Renal cortical epithelial cell (primary cell): Measurements from ENCODE around the gene SALL4. TPM values are rescaled to one million over a fixed set of nuclear protein-coding genes. Genes with fewer than 3 reads are reported as not detected.
"Not testable (repeated sequence)": the region's sequence is repeated elsewhere in the genome, so short reads cannot be mapped to it uniquely, and the experiment has no call there.

Source experiments
- DNase-seq: peaks from one replicate; pipeline ENCODE4 v3.0.0-alpha.2; 2011; ENCODE audit warnings: low read depth
- total RNA-seq: library from RNA; depleted of rRNA; stranded (reverse); fragments of >200 nt; gene quantifications from 2 replicates; pipeline ENCODE4 v1.2.3, GENCODE V29; 2014

SALL4 gene
- 0.15 and 0.35 TPM in 2 replicates for total RNA-seq

DNA sequence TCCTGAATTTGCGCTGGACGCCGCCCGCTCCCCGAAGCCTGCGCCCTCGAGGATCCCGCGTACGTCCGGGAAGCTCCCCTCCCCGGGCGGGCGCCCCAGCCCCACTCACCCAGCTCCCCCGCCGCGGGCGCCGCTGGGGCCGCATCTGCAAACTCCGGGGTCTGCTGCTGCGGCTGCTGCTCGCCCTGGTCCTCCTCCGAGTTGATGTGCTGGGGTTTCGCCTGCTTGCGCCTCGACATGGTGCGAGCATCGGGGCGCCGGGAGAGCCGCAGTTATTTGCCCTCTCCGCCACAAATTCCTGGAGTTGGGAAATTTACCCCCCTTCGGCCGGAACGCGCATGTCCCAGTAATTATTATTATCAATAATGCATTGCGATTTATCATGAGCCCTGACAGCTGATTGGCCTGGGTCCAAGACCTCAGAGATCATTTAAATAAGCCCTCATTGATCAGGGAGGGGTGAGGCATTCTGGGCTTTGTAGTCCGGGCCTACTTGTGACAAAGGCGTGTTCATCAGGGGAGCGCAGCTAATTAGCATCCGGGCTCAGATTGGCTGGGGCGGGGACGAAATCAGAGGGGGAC is at the start of gene SALL4:
TSS of gene SALL4 (minus strand) at position 352 of the 582 bp plus-strand sequence. CDS start at position 239, 113 bp downstream.
- no peak for DNase-seq

DNA sequence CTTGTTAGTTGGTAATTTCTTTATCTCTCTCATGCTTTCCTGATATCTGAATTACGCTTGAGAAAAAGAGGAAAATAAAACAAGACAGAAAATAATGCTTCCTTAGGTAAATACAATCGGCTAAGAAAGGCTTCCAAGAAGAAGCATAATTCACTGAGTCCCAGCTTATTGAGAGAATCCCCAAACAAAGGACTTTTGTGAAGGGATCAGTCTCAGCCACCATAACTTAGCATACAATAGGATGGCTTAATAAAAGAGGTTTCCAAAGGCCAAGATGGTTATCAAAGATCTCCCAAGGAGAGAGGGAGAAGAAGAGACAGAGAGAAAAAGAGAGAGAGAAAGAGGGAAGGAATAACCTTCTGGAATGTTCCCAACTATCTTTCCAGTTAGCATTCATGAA is 46.0 kb upstream of the SALL4 start:
- no peak for DNase-seq

DNA sequence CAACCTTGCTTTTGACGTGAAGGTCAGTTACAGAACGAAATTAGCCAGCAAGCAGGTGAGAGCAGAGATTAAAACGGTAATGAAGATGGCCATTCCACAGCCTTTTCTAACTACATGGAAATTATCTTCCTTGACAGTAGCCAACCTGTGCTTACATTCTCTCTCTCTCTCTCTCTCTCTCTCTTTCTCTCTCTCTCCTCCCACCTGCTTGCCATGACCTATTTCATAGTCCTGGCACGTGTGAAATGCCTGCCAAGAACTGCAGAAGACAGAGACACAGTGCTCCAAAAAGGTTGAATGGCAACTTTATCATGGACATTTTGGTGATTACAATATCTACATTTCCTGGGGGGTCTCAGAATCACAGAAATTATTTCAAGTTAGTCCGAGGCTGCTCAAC is 38.5 kb upstream of the SALL4 start:
- no peak for DNase-seq

DNA sequence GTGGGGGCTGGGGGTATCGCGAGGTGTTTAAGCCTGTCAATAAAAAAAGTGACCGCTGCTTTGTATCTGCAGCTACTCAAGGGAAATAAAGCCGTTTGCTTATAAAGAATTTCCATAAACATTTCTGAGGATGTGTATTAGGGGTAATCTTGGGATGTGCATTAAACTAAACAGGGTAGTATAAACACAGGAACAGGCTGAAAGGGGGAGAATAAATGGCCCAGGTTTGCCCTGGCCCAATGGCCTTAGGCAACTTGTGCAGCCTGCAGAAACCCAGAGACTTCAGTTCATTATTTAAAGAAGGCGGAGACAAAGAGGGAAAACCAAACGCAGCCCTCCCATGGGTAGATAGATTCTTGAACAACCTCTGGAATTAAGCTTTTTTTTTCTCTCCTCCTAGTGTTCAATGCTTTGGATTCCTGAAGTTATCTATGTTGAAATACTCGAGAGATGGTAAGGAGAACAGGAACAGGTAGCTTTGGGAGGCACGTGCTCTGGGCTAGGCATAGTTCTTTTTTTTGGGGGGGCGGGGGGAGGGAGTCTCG is 35.6 kb upstream of the SALL4 start:
- DNase-seq: no peak

DNA sequence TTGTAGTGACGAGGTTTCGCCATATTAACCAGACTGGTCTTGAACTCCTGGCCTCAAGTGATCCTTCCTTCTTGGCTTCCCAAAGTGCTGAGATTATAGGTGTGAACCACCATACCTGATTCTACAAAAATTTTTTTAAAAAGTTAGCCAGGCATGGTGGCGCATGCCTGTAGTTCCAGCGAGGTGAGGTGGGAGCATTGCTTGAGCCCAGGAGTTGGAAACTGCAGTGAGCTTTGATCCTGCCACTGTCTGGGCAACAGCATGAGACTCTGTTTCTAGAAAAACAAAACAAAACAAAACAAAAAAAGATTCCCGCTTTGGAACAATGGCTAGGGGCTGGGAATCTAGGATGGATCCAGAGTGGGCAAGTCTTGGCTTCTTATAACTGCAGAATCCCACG is 35.1 kb upstream of the SALL4 start:
- no peak for DNase-seq

DNA sequence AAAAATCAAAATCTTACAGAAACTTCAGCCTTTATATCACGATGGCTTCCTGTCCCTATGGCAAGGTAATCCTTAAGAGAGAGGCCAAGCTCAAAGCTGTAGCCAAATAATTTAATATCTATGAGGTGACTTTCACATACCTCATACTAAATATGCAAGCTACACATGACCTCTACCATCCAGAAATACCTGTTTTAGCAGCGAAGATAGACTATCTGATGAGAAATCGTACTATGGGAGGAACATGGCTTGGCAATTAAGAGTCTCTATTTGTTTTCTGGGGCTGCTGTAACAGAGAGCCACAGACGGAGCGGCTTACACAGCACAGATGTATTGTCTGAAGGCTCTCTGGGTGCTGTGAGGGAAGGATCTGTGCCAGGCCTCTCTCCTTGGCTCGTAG is 31.0 kb upstream of the SALL4 start:
- DNase-seq: no peak

DNA sequence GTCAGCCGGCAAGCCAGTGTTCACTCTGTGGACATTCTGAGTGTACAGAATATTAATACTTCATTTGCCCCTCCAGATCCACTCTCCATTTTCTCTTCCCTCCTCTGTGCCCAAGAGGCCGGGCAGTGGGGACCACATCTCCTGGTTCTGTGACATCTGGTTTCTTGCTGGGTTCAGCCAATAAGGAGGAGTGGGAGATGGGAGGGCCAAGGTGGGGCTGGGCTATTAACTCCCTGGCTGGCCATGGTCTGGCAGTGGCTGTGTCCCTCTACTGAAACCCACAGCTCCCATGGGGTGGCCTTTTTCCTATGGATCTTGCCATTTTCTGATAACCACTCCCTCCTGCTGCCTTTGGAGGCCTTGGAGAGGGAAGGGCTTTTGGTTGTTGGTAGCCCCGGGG is 30.0 kb upstream of the SALL4 start:
- DNase-seq: no peak

DNA sequence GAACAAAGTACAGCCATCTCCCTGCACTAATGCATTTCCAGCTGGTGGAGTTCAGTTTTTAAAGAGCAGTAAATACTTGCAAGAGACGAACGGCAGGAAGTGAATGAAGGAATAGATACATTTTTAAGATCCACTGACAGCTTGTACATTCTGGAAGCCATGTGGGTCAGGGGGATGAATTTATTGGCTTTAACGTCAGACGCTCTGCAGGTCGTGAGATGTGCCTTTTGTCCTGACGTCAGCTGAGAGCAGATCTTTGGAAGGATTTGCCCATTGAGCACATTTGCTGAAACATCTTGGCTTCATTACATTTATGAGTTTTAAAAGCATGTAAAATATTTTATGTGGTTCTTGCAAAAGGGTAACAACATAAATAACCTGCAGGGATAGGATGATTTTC is 29.5 kb upstream of the SALL4 start:
- no peak for DNase-seq

DNA sequence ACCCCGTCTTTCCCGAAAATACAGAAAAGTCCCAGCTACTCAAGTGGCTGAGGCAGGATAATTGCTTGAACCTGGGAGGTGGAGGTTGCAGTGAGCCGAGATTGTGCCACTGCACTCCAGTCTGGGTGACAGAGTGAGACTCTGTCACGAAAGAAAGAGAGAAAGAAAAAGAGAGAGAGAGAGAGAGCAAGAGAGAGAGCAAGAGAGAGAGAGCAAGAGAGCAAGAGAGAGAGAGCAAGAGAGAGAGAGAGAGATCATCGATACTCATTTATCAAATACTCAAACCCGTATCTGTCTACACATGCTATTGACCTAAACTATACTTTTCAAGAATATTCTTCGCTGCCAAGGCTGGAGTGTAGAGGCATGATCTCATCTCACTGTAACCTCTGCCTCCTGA is 28.2 kb upstream of the SALL4 start:
- DNase-seq: no peak

DNA sequence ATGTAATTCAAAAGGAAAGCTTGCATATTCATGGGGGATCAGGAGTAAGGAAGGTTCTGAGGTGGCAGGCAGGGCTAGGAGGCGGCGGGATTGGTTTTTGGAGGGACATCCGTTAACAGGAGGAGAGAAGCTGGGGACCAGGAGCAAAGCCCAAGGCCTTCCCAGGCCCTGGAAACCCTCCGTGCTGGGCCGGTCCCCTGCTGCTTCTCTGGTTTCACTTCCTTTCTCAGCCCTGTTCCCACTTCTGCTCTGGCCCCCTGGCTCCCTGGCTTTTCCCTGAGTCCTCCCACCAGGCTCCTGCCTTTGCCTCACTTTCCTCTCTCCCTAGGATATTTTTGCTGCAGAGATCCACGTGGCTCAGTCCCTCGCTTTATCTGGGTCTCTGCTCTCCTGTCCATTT is 26.4 kb upstream of the SALL4 start:
- no peak for DNase-seq

DNA sequence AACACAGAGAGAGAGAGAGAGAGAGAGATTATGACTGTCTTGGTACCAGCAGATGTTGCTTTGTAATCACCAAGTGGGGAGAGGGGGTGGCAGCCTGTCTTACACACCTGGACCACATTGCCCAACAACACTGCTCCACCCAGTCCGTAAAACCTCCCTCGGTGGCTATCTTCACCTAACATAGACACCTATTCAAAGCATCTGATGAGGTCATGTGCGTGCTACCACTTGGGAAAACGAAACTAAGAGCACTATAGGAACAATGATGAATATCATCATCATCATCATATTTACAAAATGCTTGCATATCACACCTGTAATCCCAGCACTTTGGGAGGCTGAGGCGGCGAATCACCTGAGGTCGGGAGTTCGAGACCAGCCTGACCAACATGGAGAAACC is 24.1 kb upstream of the SALL4 start:
- no peak for DNase-seq

DNA sequence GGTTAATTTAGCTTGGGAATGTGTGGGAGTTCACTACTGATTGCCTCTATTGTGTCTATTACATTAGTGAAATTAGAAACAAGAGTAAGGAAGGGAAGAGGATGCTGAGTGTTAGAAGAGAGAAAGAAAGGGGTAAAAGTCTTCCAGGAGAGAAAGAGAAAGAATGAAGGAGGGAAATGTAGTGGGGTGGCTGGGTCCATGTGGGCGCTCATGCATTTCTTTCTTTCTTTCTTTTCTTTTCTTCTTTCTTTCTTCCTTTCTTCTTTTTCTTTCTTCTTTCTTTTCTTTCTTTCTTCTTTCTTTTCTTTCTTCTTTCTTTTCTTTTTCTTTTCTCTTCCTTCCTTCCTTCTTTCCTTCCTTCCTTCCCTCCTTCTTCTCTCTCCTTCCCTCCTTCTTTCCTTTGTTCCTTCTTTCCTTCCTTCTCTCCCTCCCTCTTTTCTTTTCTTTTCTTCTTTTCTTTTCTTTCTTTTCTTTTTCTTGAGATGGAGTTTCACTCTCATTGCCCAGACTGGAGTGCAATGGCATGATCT is 16.2 kb upstream of the SALL4 start:
- no peak for DNase-seq

DNA sequence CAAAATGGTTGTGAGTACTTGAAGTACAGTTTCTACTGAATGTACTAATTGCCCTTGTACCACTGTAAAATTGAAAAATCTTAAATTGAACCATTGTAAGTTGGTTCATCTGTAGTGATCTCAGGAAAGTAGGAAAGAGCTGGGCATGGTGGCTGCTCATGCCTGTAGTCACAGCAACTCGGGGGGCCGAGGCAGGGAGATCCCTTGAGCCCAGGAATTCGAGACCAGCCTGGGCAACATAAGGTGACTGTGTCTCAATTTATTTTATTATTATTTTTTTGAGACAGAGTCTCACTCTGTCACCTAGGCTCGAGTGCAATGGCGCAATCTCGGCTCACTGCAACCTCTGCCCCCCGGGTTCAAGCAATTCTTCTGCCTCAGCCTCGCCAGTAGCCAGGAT is 14.5 kb upstream of the SALL4 start:
- DNase-seq: not testable (repeated sequence)

DNA sequence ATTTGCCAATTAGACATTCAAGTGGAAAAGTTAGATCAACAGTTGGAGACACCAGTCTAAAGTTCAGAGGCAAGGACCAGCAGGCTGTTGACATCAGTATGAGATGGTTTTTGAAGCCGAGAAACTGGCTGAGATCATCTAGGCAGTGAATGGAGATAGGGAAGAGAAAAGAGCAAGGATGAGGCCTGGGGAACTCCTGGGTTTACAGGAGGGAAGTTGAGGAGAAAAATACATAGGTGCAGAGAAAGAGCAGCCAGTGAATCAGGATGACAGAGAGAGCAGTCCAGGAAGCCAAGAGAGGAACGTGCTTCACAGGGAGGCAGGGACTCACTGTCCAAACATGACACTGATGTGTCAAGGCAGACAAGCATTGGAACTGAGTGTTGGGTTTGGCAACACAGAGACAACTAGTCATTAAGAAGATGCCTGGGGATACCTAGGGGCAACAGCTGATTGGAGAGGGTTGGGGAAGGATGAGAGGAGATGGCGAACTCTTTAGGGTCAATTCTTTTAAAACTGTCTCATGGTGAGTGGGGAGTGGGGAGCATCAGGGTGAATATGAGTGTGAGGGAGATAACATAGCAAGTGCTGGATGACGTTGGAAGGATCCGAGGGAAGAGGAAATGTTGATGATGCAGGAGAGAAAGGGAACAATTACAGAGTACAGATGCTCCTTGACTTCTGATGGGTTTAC is 13.2 kb upstream of the SALL4 start:
- no peak for DNase-seq

DNA sequence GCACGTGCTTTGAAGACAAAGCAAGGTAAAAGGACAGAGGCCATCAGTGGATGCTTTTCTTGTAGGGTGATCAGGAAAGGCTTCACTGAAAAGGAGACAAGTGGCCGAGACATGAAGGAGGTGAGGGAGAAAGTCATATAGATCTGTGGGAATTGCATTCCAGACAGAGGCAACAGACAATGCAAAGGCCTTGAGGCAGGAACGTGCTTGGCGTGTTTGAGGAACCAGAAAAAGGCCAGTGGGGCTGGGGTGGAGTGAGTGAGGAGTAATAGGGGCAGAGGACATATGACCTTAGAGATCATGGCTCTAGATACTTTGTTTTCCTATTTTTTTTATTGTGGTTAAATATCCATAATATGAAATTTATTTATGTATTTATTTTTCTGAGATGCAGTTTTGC is 10.5 kb upstream of the SALL4 start:
- no peak for DNase-seq

DNA sequence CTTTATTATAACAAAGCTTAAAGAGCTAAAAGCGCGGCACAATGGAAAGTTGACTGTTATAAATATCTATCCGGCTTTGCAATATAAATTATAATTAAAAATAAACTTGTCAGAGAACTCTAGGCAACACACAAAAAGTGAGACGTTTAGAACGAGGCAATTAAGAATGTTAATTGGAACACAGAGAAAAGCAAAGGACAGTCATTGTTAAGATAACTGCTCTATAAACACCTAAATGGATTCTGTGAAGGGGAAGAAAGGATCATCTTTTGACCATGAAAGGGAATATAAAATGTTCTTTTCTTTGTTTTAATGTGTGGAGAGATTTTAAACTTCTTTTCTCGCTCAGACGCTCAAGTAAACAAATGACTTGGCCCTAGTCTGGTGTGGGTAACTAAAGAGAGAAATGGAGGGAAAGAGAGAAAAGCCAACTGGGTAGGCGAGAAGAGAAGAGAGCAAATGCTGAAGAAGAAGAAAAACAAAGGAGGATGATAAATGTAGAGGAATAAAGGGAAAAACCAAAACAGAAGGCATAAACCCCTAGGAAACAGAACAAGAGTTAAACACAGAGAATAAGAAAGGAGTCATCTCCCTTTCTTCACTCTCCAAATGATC is 9.3 kb upstream of the SALL4 start:
- DNase-seq: no peak

DNA sequence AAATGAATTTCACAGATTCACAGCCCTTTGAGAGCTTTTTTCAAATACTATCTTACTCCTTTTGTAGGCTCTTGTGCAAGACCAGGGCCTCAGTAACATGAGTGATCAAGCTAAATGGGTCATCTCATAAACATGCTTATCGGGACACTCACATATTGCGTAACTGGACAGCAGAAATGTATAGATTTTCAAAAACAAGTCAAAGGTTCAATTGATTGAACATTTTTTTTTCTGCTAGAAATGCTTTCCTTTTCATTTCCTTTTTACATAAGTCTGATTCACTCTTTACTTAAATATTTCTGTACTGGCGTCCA is 8.7 kb upstream of the SALL4 start:
- DNase-seq: no peak

DNA sequence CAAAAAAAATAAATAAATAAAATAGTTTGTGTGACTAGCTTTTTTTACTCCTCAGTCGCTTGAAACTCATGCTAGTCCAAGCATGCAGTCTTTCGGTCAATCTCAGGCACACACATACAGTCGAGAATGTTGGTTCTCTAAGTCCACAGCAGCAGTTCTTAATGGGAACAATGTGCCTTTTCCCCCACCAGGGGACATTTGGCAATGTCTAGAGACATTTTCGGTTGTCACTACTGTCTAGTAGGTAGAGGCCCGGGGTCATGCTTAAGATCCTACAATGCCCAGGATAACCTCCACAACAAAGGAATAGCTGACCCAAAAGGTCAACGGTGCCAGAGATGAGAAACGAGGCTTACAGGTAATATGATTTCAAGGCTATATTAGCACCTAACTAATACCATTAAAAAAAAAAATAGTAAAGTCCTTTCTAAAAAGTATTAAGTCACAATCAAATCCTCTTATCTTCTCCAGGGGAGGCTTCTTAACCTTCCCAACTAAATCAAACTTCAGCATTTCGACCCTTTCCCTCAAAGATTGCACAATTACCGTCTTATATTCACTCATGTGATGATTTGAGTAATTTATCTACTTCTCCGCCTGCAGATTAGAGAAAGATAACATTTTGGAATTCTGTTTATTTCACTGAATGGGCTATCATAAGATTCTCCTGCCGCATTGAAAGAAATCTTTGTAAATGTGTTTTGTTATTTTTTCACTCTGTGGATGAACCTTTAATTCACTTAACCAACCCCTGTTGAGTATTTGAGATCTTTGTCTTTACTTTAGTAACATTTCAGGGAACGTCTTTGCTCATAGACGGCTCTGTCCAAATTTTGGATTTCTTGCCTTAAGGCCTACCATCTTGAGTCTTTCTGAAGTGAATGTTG is 8.1 kb upstream of the SALL4 start:
- no peak for DNase-seq

DNA sequence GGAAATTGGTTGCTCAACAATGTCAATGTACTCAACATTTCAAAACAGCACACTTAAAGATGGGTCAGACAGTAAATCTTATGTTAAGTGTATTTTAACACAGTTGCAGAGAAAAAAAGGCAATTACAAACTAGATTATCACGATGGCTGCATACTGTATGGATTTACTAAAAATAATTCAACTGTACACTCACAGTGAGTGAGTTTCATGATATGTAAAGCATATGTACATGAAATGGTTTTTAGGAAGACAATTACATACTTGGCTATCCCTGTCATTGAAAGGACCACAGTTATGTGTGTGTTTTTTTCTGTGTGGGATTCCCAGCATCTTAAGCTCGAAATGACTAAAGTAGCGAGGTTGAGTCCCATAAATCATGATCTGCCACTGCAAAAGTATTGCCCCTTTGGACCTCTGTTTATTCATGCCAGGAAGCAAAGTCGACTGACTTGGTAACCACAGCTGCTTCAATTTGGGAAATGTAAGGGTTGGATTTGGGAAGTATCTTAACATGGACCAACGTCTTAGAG is 5.5 kb upstream of the SALL4 start:
- DNase-seq: no peak

DNA sequence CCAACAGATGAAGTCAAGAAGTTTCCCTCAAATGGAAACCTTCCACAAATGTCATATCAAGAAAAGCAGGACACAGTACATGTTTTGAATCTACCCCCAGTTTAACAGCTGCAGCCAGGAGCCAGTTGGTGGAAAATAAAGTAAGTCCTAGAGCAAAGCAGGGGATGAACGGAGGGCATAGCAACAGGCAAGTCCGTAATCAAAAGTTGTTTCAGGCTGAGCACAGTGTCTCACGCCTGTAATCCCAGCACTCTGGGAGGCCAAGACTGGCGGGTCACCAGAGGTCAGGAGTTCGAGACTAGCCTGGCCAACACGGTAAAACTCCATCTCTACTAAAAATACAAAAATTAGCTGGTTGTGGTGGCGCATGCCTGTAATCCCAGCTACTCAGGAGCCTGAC is 2.4 kb upstream of the SALL4 start:
- no peak for DNase-seq

DNA sequence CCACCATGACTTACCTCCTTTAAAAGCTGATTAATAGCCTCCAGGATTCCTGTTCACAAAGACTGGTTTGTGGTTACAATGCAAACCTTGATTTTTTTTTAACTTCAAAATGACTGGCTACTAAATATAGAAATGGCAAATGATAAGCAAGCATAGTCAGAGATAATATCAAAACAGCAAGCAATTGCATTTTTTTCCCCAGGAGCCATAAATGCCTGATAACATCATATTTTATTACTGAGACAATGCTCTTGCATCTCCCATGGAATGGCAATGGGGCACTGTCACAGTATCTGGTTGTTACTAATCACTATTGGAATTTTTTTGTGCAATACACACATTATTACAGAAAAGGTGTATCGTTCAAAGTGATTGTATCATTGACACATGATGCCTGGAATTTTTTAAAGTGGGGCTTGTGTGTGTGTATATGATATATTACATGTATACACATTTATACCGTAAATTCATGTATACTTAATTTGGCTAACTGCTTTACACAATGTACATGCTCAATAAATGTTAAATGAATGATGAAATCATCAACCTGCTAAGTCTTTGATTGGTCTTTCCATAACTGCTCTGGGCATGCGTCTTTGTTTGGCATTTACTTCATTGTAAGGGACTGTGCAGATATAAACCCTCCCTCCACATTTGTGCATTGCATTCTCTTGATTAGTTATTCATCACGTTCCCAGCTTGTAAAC is 980 bp upstream of the SALL4 start:
- peak; percentile 9 for DNase-seq
